ENCODE measurements around the gene PCDHB16. TPM values are rescaled to one million over a fixed set of nuclear protein-coding genes. Genes with fewer than 3 reads are reported as not detected.
A peak's percentile ranks its signal among the peaks of the same experiment; 100 is the strongest.
"Not testable (repeated sequence)": the region's sequence is repeated elsewhere in the genome, so short reads cannot be mapped to it uniquely, and the experiment has no call there.

The PCDHB16 gene
- total RNA-seq = 10 to 100 TPM in 3 of 4 donors, 1 to 10 TPM in 1; 9.2 to 17.7 (median 14.6) TPM

GRCh38 chr5:141182248-141182647 is at the start of gene PCDHB16:
PCDHB16 (plus strand) TSS chr5:141182387; CDS start chr5:141182560, 173 bp downstream.
- 9 to 14% methylated on average over 13 of the region's 13 CpGs for WGBS, 2 donors
- H3K27ac ChIP-seq = peak within 1 kb of the TSS; percentile 2 to 65 (median 38)

GRCh38 chr5:141135030-141135717 is 47.0 kb upstream of the PCDHB16 start, which contains the start of gene PCDHB5:
PCDHB5 (plus strand) TSS chr5:141135206; CDS start chr5:141135435, 229 bp downstream.
- Histone ChIP-seq H3K4me3 (peak within 1 kb of the TSS; percentile 8 to 48 (median 16)), H3K36me3 (no peaks in the 10 kb centered on the region), H3K27me3 (no peaks in the 10 kb centered on the region), H3K9me3 (peaks cover 0 to 97% (median 27%) of the 10 kb centered on the region in 4 donors), H3K27ac (peak within 1 kb of the TSS in 1 of 4 donors; percentile 48), H3K4me1 (no peaks in the 10 kb centered on the region)
- 23 to 26% methylated on average over 22 of the region's 22 CpGs for WGBS, 2 donors
- DNase-seq (ENCODE audit: low spot score in 2 of 2) = peak in 1 of 2 donors; percentile 33
- TF ChIP-seq EP300 (IDR thresholded peaks at IDR 0.05) (no peak), POLR2A (IDR thresholded peaks at IDR 0.05) (no peak), CTCF (IDR thresholded peaks at IDR 0.05) (peak in 2 of 5 experiments; percentile 12 to 32)

More at GRCh38 chr5:141182248-141182647, at the start of gene PCDHB16:
- no peaks in the 10 kb centered on the region for H3K4me1 ChIP-seq
- H3K9me3 ChIP-seq = peaks cover 0 to 88% (median 33%) of the 10 kb centered on the region in 4 donors
- peak within 1 kb of the TSS in 3 of 4 donors; percentile 18 to 47 (median 32) for H3K4me3 ChIP-seq
- H3K36me3 ChIP-seq = peaks cover 0 to 11% (median 0%) of the 10 kb centered on the region in 3 donors
- H3K27me3 ChIP-seq = peaks cover 0 to 8% of the 10 kb centered on the region in 2 donors
- TF ChIP-seq POLR2A (IDR thresholded peaks at IDR 0.05) (no peak), CTCF (IDR thresholded peaks at IDR 0.05) (peak in 4 of 5 experiments; percentile 22 to 51 (median 35)), EP300 (IDR thresholded peaks at IDR 0.05) (peak in 1 of 2 donors; percentile 34)
- DNase-seq (ENCODE audit: low spot score in 2 of 2) = peak; percentile 27 to 43

- 67% methylated on average over 19 of the region's 19 CpGs for WGBS, 2 donors
- Histone ChIP-seq H3K4me1 (no peaks in the 10 kb centered on the region), H3K27ac (no peak overlapping the region), H3K4me3 (peak overlapping the region; percentile 8 to 48 (median 16)), H3K36me3 (no peaks in the 10 kb centered on the region), H3K27me3 (no peaks in the 10 kb centered on the region), H3K9me3 (peaks cover 0 to 97% (median 26%) of the 10 kb centered on the region in 4 donors)
- DNase-seq (ENCODE audit: low spot score in 2 of 2) = no peak
- TF ChIP-seq EP300 (IDR thresholded peaks at IDR 0.05) (no peak), POLR2A (IDR thresholded peaks at IDR 0.05) (no peak), CTCF (IDR thresholded peaks at IDR 0.05) (no peak)
Measured at GRCh38 chr5:141135718-141136266, 46.4 kb upstream of the PCDHB16 start.

GRCh38 chr5:141137346-141137745 is 44.8 kb upstream of the PCDHB16 start:
- peaks cover 0 to 97% (median 27%) of the 10 kb centered on the region in 4 donors for H3K9me3 ChIP-seq
- H3K4me3 ChIP-seq; H3K36me3 ChIP-seq; H3K4me1 ChIP-seq; H3K27ac ChIP-seq; DNase-seq (ENCODE audit: low spot score in 2 of 2); H3K27me3 ChIP-seq: not testable (repeated sequence)
- WGBS, 2 donors = 57 to 69% methylated on average over 16 to 27 of the region's 34 CpGs

GRCh38 chr5:141149812-141150211 is 32.4 kb upstream of the PCDHB16 start, which contains the start of gene PCDHB6:
PCDHB6 (plus strand) TSS chr5:141150057; CDS start chr5:141150258, 201 bp downstream.
- Histone ChIP-seq H3K4me1 (no peaks in the 10 kb centered on the region), H3K27ac (no peak within 1 kb of the TSS), H3K36me3 (no peaks in the 10 kb centered on the region), H3K4me3 (peak within 1 kb of the TSS in 1 of 4 donors; percentile 18), H3K27me3 (no peaks in the 10 kb centered on the region), H3K9me3 (peaks cover 0 to 100% (median 35%) of the 10 kb centered on the region in 4 donors)
- WGBS, 2 donors = 19 to 26% methylated on average over 18 of the region's 18 CpGs
- DNase-seq (ENCODE audit: low spot score in 2 of 2) = no peak
- TF ChIP-seq POLR2A (IDR thresholded peaks at IDR 0.05) = no peak
- peak in 1 of 5 experiments; percentile 7 for TF ChIP-seq CTCF (IDR thresholded peaks at IDR 0.05)
